ENCODE measurements around the gene TECTB. TPM values are rescaled to one million over a fixed set of nuclear protein-coding genes. Genes with fewer than 3 reads are reported as not detected.
A peak's percentile ranks its signal among the peaks of the same experiment; 100 is the strongest.

Gene TECTB
- total RNA-seq, 6 experiments from 2014 or later, result not detected

DNA sequence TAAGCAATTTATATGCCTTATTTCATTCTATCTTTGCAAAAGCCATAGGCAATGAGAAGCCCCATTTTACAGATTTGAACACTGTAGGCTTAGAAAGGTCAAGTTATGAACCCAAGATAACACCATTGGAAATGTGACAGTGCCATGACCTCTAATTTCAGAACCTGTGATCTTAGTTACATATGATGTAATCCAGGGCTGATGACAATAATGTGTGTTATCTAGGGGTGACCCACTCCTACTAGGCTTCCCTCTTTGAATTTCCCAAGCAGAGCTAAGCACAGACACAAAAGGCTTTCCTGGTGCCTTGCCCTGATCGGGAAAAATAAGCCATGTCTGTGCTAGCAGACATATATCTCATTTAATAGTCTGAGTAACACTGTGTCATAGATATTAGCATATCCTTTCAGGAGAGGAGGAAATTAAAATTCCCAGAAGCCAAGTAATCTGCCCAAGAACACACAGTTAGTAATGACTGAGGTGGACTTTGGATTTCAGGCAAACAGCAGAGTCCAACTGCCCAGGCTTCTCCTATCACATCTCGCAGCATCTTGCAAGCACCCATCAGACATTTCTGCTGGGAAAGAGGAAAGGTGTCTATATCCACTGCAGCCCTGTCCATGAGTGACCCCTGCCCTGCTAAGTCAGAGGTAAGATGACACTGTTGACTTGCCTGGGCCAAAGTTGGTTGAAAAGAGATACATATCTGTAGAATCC is 2.8 kb upstream of the TECTB start:
- DNase-seq, result peak; percentile 37
- TF ChIP-seq, protein P1, sequence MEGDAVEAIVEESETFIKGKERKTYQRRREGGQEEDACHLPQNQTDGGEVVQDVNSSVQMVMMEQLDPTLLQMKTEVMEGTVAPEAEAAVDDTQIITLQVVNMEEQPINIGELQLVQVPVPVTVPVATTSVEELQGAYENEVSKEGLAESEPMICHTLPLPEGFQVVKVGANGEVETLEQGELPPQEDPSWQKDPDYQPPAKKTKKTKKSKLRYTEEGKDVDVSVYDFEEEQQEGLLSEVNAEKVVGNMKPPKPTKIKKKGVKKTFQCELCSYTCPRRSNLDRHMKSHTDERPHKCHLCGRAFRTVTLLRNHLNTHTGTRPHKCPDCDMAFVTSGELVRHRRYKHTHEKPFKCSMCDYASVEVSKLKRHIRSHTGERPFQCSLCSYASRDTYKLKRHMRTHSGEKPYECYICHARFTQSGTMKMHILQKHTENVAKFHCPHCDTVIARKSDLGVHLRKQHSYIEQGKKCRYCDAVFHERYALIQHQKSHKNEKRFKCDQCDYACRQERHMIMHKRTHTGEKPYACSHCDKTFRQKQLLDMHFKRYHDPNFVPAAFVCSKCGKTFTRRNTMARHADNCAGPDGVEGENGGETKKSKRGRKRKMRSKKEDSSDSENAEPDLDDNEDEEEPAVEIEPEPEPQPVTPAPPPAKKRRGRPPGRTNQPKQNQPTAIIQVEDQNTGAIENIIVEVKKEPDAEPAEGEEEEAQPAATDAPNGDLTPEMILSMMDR (IDR thresholded peaks at IDR 0.05), result no peak
- Mint-ChIP-seq H3K4me3 (no peak overlapping the region), H3K4me1 (ENCODE audit: low read depth) (peaks cover 46% of the 10 kb centered on the region), H3K36me3 (ENCODE audit: low read depth) (no peaks in the 10 kb centered on the region), H3K27me3 (ENCODE audit: insufficient read depth) (peaks cover 6% of the 10 kb centered on the region), H3K9me3 (no peaks in the 10 kb centered on the region), H3K27ac (no peak overlapping the region; the same call in 1 of the 2 replicates)

DNA sequence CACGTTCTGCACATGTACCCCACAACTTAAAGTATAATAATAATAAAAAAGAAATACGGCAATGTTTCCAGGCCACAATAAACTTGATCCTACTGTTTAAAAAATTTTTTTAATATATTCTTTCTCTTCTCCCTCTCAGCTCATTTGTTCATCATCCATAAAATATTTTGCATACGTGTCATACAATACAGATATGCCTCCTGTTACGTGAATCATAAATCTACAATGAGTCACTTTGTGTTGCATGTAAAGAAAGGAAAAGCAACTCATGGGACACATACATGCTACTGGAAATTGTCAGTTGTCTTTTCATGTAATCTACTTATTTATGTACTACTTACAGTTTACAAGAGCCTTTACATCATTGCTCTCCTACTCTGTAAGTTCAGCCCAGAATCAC is 1.1 kb upstream of the TECTB start:
- Mint-ChIP-seq H3K4me1 (ENCODE audit: low read depth) (peaks cover 40% of the 10 kb centered on the region), H3K9me3 (no peaks in the 10 kb centered on the region), H3K36me3 (ENCODE audit: low read depth) (no peaks in the 10 kb centered on the region), H3K27ac (no peak overlapping the region), H3K4me3 (no peak overlapping the region), H3K27me3 (ENCODE audit: insufficient read depth) (peaks cover 8% of the 10 kb centered on the region)
- DNase-seq, result peak; percentile 23
- TF ChIP-seq, protein P1 (IDR thresholded peaks at IDR 0.05), result no peak

DNA sequence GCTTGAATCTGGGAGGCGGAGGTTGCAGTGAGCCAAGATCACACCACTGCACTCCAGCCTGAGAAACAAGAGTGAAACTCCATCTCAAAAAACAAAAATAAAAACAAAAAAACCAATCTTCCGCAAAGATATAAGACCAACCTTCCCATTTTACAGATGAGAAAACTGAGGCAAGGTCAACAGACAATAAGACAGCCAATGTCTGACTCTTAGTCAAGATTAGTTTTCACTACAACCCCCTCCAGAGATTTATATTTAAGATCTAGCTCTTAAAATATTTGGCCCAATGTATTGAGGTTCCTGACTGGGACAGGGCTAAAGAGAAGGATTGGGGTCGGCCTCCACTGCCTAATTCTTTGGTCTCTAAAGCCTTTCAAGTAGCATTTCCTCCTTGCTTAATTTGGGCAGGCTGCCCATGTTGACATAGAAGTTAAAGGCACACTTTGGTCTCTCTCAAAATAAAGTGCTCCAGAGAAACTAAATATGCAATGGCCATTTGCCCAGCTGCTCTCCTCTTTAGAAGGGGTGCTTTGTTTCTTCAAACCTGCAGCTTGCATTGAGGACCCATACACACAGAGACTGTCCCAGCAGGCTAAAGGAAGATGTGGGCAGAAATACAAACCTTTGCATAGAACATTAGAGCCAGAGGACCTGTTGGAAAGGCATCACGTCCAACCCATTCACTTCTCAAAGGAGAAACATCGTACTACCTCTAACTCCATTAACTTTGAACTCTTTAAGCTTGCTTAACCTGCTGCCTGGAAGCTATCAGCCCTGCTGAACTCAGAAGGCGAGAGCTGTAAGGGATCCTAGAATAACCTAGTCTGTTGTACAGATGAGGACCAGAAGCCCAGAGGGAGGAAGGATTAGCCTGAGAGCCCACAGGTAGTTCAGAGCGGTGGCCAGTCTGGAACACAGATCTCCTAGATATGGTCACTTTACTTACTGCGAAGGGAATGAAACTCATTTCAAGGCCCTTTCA is 3.9 kb downstream of the TECTB start:
- Mint-ChIP-seq H3K27me3 (ENCODE audit: insufficient read depth) (peaks cover 9% of the 10 kb centered on the region), H3K27ac (no peak overlapping the region), H3K4me3 (no peak overlapping the region), H3K9me3 (no peaks in the 10 kb centered on the region), H3K4me1 (ENCODE audit: low read depth) (peaks cover 3% of the 10 kb centered on the region), H3K36me3 (ENCODE audit: low read depth) (no peaks in the 10 kb centered on the region)
- TF ChIP-seq, protein P1 (IDR thresholded peaks at IDR 0.05), result no peak
- no peak for DNase-seq

DNA sequence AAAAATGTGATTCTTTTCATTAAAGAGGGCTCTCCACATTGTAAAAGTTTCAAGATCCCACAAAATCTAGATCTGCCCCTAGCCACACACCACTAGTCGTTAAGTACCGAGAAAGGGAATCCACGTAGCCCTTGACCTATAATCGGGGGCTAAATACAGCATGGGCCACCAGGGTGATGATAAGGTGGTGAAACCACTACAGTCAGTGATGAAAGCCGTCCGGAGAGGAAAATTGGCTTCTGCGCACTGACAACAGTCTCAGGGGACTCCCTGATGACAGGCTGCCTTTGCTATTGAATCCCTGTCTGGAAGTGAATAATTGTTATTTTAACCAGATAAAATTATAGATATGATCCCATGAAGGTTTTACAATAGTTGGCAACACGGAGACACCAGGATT is 4.6 kb downstream of the TECTB start:
- Mint-ChIP-seq H3K36me3 (ENCODE audit: low read depth) (no peaks in the 10 kb centered on the region), H3K4me3 (no peak overlapping the region), H3K9me3 (no peaks in the 10 kb centered on the region), H3K4me1 (ENCODE audit: low read depth) (no peaks in the 10 kb centered on the region; the same call in 1 of the 2 replicates), H3K27me3 (ENCODE audit: insufficient read depth) (peaks cover 14% of the 10 kb centered on the region), H3K27ac (no peak overlapping the region)
- no peak for DNase-seq
- TF ChIP-seq, protein P1 (IDR thresholded peaks at IDR 0.05), result no peak

DNA sequence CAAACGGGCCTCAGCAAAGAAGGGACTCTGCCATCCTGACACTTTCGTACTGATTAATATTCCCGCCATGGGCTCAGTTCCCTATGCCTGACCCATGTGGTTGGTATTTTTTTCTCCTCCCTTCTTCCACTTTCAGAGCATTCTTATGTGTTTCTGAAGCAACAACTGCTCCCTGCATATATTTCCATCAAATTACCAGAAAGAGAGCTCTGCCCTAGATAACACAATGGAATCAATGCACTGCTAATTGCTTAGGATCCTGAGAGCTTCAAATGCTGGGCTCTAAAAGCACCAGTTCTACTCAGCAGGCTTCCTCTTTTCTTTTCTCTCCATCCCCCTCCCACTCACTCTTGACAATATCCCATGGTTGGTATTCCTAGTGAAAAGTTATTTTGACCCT is 5.3 kb downstream of the TECTB start:
- Mint-ChIP-seq H3K4me1 (ENCODE audit: low read depth) (no peaks in the 10 kb centered on the region; the same call in 1 of the 2 replicates), H3K27me3 (ENCODE audit: insufficient read depth) (peaks cover 16% of the 10 kb centered on the region)

More for the DNA sequence above, 5.3 kb downstream of the TECTB start:
- TF ChIP-seq, protein P1 (IDR thresholded peaks at IDR 0.05), result no peak
- Mint-ChIP-seq H3K4me3 (no peak overlapping the region), H3K27ac (no peak overlapping the region), H3K36me3 (ENCODE audit: low read depth) (no peaks in the 10 kb centered on the region), H3K9me3 (no peaks in the 10 kb centered on the region)
- no peak for DNase-seq

Measured in HFFc6 (cell line).